Astrocyte (in vitro differentiated cells and primary cell): ENCODE measurements around the gene FLT1.

ENCODE experiments used
- CTCF ChIP-seq: IDR thresholded peaks from 2 replicates; pipeline ENCODE4 v1.5.1; 2011; ENCODE audit warnings: low read depth, mild to moderate bottlenecking, inconsistent platforms, low read length, moderate library complexity; ENCODE audit not compliant: insufficient read depth
- EZH2 ChIP-seq: IDR thresholded peaks from 2 replicates; pipeline ENCODE4 v1.6.1; 2012; ENCODE audit warnings: mild to moderate bottlenecking, low read length, inconsistent platforms; ENCODE audit not compliant: insufficient read depth

- TF ChIP-seq CTCF (no peak), EZH2 (no peak)
Measured at GRCh38 chr13:28379371-28380083, 115.4 kb downstream of the FLT1 start.
